HEK293 (cell line): ENCODE data around the gene CEP85L.

Experiments used
- ZEB2 ChIP-seq: fragments of 450-650 bp; formaldehyde crosslinking; IDR thresholded peaks from 2 replicates; pipeline ENCODE4 v1.5.1; 2016; ENCODE audit warnings: missing biosample characterization, missing genetic modification characterization
- ZNF747 ChIP-seq: fragments of 450-650 bp; formaldehyde crosslinking; IDR thresholded peaks from 2 replicates; pipeline ENCODE4 v1.5.1; 2016; ENCODE audit warnings: missing biosample characterization, missing genetic modification characterization
- TF ChIP-seq, protein P1 (sequence below): fragments of 450-650 bp; formaldehyde crosslinking; IDR thresholded peaks from 2 replicates; pipeline ENCODE4 v1.5.1; 2016; ENCODE audit warnings: missing biosample characterization, missing genetic modification characterization
- TF ChIP-seq, protein P2 (sequence below): fragments of 450-650 bp; formaldehyde crosslinking; IDR thresholded peaks from 2 replicates; pipeline ENCODE4 v1.5.1; 2016; ENCODE audit warnings: missing biosample characterization, missing genetic modification characterization

DNA sequence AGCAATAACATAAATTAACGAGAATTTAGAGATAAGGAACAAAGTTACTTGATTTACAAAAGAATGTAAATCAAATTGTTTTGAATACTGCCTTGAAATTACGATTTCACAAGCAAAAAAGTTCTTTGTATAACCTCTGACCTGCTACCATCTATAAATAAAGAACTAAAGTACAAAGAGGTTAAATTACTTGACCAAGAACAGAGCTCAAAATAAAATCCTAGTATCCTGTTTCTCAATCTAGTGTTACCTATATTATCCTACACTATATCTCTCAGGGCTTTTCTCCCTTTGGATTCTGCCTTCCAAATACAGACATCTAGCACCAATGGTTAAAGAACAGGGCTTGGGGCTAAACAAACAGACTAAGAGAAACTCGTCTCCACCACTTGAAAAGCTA, 59.5 kb downstream of the CEP85L start:
- TF ChIP-seq, protein P1, sequence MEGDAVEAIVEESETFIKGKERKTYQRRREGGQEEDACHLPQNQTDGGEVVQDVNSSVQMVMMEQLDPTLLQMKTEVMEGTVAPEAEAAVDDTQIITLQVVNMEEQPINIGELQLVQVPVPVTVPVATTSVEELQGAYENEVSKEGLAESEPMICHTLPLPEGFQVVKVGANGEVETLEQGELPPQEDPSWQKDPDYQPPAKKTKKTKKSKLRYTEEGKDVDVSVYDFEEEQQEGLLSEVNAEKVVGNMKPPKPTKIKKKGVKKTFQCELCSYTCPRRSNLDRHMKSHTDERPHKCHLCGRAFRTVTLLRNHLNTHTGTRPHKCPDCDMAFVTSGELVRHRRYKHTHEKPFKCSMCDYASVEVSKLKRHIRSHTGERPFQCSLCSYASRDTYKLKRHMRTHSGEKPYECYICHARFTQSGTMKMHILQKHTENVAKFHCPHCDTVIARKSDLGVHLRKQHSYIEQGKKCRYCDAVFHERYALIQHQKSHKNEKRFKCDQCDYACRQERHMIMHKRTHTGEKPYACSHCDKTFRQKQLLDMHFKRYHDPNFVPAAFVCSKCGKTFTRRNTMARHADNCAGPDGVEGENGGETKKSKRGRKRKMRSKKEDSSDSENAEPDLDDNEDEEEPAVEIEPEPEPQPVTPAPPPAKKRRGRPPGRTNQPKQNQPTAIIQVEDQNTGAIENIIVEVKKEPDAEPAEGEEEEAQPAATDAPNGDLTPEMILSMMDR (tag by site-specific recombination), result no peak
- TF ChIP-seq ZEB2 (tag by site-specific recombination) (no peak), ZNF747 (tag by site-specific recombination) (no peak)
- TF ChIP-seq, protein P2, sequence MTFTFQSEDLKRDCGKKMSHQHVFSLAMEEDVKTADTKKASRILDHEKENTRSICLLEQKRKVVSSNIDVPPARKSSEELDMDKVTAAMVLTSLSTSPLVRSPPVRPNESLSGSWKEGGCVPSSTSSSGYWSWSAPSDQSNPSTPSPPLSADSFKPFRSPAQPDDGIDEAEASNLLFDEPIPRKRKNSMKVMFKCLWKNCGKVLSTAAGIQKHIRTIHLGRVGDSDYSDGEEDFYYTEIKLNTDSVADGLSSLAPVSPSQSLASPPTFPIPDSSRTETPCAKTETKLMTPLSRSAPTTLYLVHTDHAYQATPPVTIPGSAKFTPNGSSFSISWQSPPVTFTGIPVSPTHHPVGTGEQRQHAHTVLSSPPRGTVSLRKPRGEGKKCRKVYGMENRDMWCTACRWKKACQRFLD, result no peak
